T-helper 2 cell treated with Interferon-gamma antibody and Interleukin-4, amounts not matched to agents 100 ng/mL and 5 ng/mL, for 36 hours (primary cell): ENCODE results near the gene OSBP2. TPM values are rescaled to one million over a fixed set of nuclear protein-coding genes. Genes with fewer than 3 reads are reported as not detected.

Experiments
- intact Hi-C: fragments of 100-400 bp; cut with micrococcal nuclease; formaldehyde crosslinking; loops from one replicate; pipeline ENCODE4 v1.15.1; 2023
- total RNA-seq: library from RNA; stranded (reverse); gene quantifications from 2 replicates; pipeline ENCODE4 v1.2.3, GENCODE V29; 2022

The OSBP2 gene
- total RNA-seq, 1 donor from 2014 or later, result 1.2 TPM

- intact Hi-C loops, result no loop called here
Measured at GRCh38 chr22:30830907-30831306, 136.2 kb downstream of the OSBP2 start.

GRCh38 chr22:30832407-30832987 is 137.8 kb downstream of the OSBP2 start:
- intact Hi-C loops, result no loop called here

- intact Hi-C loops, result no loop called here
Measured at GRCh38 chr22:30833322-30833721, 138.6 kb downstream of the OSBP2 start.

GRCh38 chr22:30837531-30837930 is 142.9 kb downstream of the OSBP2 start:
- intact Hi-C loops, result no loop called here

- intact Hi-C loops, result no loop called here
Measured at GRCh38 chr22:30838111-30838510, 143.4 kb downstream of the OSBP2 start.

- intact Hi-C loops, result no loop called here
Measured at GRCh38 chr22:30841273-30841672, 146.6 kb downstream of the OSBP2 start.

- intact Hi-C loops, result no loop called here
Measured at GRCh38 chr22:30843245-30843644, 148.6 kb downstream of the OSBP2 start.

GRCh38 chr22:30847583-30847982 is 152.9 kb downstream of the OSBP2 start:
- intact Hi-C loops, result no loop called here

- intact Hi-C loops, result no loop called here
Measured at GRCh38 chr22:30855266-30855665, 160.6 kb downstream of the OSBP2 start.

GRCh38 chr22:30855677-30856518 is 161.2 kb downstream of the OSBP2 start:
- intact Hi-C loops, result no loop called here

GRCh38 chr22:30856741-30857502 is 162.2 kb downstream of the OSBP2 start:
- intact Hi-C loops, result no loop called here

- intact Hi-C loops, result no loop called here
Measured at GRCh38 chr22:30857791-30858190, 163.1 kb downstream of the OSBP2 start.

- intact Hi-C loops, result no loop called here
Measured at GRCh38 chr22:30858976-30859713, 164.5 kb downstream of the OSBP2 start.

- intact Hi-C loops, result no loop called here
Measured at GRCh38 chr22:30859714-30860095, 165.0 kb downstream of the OSBP2 start.

GRCh38 chr22:30860176-30861105 is 165.8 kb downstream of the OSBP2 start:
- intact Hi-C loops, result no loop called here

GRCh38 chr22:30861131-30861530 is 166.5 kb downstream of the OSBP2 start:
- intact Hi-C loops, result no loop called here

GRCh38 chr22:30861688-30862552 is 167.2 kb downstream of the OSBP2 start:
- intact Hi-C loops, result no loop called here

GRCh38 chr22:30863081-30863833 is 168.6 kb downstream of the OSBP2 start:
- intact Hi-C loops, result no loop called here
